K562 (cell line): ENCODE data around the gene FANCD2. TPM values are rescaled to one million over a fixed set of nuclear protein-coding genes. Genes with fewer than 3 reads are reported as not detected.

Experiments used
- BCOR ChIP-seq: fragments of 450-650 bp; IDR thresholded peaks from 2 replicates; pipeline ENCODE4 v1.6.1; 2016
- CREB3 ChIP-seq: fragments of 450-650 bp; conservative IDR thresholded peaks from 2 replicates; pipeline ENCODE4 v1.6.1; 2016; ENCODE audit warnings: missing genetic modification characterization, low read depth, mild to moderate bottlenecking, missing compliant biosample characterization, moderate library complexity
- CREB3L1 ChIP-seq: fragments of 450-650 bp; IDR thresholded peaks from 2 replicates; pipeline ENCODE4 v1.6.1; 2014; ENCODE audit warnings: low read depth, mild to moderate bottlenecking, moderate library complexity, borderline replicate concordance
- FOXK2 ChIP-seq, 2 experiments: fragments of 450-650 bp; IDR thresholded peaks in 1 of 2; conservative IDR thresholded peaks in 1 of 2; 2 replicates each; pipeline ENCODE4 v1.6.1; 2016; ENCODE audit warnings: low read depth in 2 of 2, mild to moderate bottlenecking in 1 of 2
- FOXM1 ChIP-seq, 2 experiments: fragments of 450-650 bp in 1 of 2; sonication (generic) in 1 of 2; formaldehyde crosslinking in 1 of 2; IDR thresholded peaks; 2 replicates each; pipeline versions ENCODE4 v1.6.1 to v1.9.0; 2017 to 2022; ENCODE audit warnings: low read depth in 2 of 2, mild to moderate bottlenecking in 2 of 2, missing genetic modification reagents in 1 of 2, moderate library complexity in 1 of 2
- HMBOX1 ChIP-seq: sonication (generic); IDR thresholded peaks from 2 replicates; pipeline ENCODE4 v1.6.1; 2016
- KAT8 ChIP-seq: fragments of 450-650 bp; IDR thresholded peaks from 2 replicates; pipeline ENCODE4 v1.6.1; 2016; ENCODE audit warnings: low read depth, mild to moderate bottlenecking
- KLF10 ChIP-seq: fragments of 250-450 bp; sonication (Bioruptor Pico); IDR thresholded peaks from 2 replicates; pipeline ENCODE4 v1.6.1; 2021; ENCODE audit warnings: matching md5 sums
- NFATC3 ChIP-seq: fragments of 450-650 bp; IDR thresholded peaks from 2 replicates; pipeline ENCODE4 v1.6.1; 2017; ENCODE audit warnings: mild to moderate bottlenecking
- PCBP2 ChIP-seq: fragments of 200-400 bp; formaldehyde crosslinking; IDR thresholded peaks from 2 replicates; pipeline ENCODE4 v1.6.1; 2018; ENCODE audit warnings: low read length, low read depth, mild to moderate bottlenecking, moderate library complexity; ENCODE audit not compliant: poor library complexity, severe bottlenecking
- SNIP1 ChIP-seq: fragments of 450-650 bp; IDR thresholded peaks from 2 replicates; pipeline ENCODE4 v1.7.1; 2017; ENCODE audit warnings: low read depth, mild to moderate bottlenecking
- polyA plus RNA-seq, 8 experiments: library from polyadenylated mRNA; depleted of rRNA in 4 of 8; stranded (reverse) in 5 of 8; unstranded in 3 of 8; fragments of >200 nt; fragmentation: Nextera tagmentation in 2 of 8; fragmentation: Illumina TruSeq in 1 of 8; extraction: Ambion mirVana in 2 of 8; extraction: Trizol in 1 of 8; gene quantifications; 2 replicates each; pipeline versions ENCODE4 v1.2.1 to v1.2.3, GENCODE V29; 2011 to 2014; ENCODE audit warnings: inconsistent platforms in 1 of 8, missing spikeins in 1 of 8
- total RNA-seq, 7 experiments: library from RNA; depleted of rRNA in 6 of 7; stranded (reverse); fragments of >200 nt in 6 of 7; fragmentation: Illumina TruSeq in 2 of 7; extraction: Trizol in 2 of 7; gene quantifications; 2 replicates each; pipeline versions ENCODE4 v1.2.1 to v1.2.3, GENCODE V29; 2011 to 2021; ENCODE audit warnings: low replicate concordance in 1 of 7
- TF ChIP-seq, protein P1 (sequence below): fragments of 250-450 bp; sonication (Bioruptor Pico); IDR thresholded peaks from 2 replicates; pipeline ENCODE4 v1.4.0; 2020; ENCODE audit warnings: mild to moderate bottlenecking, moderate library complexity
- TF ChIP-seq, protein P2 (sequence below), 2 experiments: fragments of 450-650 bp; conservative IDR thresholded peaks; 2 replicates each; pipeline ENCODE4 v1.6.1; 2017; ENCODE audit warnings: mild to moderate bottlenecking in 2 of 2, moderate library complexity in 2 of 2

The FANCD2 gene
- total and polyA plus RNA-seq, 9 of the 15 experiments (the other 6 are each of a cell fraction or from before 2014, with no cell fraction given), result 59.4 to 137 (median 96.1) TPM

GRCh38 chr3:10142707-10143560 is 116.7 kb downstream of the FANCD2 start (continued):
- no peak for TF ChIP-seq HMBOX1
- TF ChIP-seq NFATC3, result peak; percentile 94
- TF ChIP-seq CREB3 (tag), result no peak
- peak; percentile 75; the same call in 1 of the 2 replicates for TF ChIP-seq CREB3L1
- no peak; the same call in 1 of the 2 replicates for TF ChIP-seq FOXM1 (IDR thresholded peaks at IDR 0.05; ENCODE audit: low read depth)
- no peak for TF ChIP-seq FOXM1 (CRISPR knock-in tag; IDR thresholded peaks at IDR 0.05; ENCODE audit: low read depth)
- TF ChIP-seq, protein P1, sequence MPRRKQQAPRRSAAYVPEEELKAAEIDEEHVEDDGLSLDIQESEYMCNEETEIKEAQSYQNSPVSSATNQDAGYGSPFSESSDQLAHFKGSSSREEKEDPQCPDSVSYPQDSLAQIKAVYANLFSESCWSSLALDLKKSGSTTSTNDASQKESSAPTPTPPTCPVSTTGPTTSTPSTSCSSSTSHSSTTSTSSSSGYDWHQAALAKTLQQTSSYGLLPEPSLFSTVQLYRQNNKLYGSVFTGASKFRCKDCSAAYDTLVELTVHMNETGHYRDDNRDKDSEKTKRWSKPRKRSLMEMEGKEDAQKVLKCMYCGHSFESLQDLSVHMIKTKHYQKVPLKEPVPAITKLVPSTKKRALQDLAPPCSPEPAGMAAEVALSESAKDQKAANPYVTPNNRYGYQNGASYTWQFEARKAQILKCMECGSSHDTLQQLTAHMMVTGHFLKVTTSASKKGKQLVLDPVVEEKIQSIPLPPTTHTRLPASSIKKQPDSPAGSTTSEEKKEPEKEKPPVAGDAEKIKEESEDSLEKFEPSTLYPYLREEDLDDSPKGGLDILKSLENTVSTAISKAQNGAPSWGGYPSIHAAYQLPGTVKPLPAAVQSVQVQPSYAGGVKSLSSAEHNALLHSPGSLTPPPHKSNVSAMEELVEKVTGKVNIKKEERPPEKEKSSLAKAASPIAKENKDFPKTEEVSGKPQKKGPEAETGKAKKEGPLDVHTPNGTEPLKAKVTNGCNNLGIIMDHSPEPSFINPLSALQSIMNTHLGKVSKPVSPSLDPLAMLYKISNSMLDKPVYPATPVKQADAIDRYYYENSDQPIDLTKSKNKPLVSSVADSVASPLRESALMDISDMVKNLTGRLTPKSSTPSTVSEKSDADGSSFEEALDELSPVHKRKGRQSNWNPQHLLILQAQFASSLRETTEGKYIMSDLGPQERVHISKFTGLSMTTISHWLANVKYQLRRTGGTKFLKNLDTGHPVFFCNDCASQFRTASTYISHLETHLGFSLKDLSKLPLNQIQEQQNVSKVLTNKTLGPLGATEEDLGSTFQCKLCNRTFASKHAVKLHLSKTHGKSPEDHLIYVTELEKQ (CRISPR knock-in tag), result no peak
- TF ChIP-seq, protein P2, sequence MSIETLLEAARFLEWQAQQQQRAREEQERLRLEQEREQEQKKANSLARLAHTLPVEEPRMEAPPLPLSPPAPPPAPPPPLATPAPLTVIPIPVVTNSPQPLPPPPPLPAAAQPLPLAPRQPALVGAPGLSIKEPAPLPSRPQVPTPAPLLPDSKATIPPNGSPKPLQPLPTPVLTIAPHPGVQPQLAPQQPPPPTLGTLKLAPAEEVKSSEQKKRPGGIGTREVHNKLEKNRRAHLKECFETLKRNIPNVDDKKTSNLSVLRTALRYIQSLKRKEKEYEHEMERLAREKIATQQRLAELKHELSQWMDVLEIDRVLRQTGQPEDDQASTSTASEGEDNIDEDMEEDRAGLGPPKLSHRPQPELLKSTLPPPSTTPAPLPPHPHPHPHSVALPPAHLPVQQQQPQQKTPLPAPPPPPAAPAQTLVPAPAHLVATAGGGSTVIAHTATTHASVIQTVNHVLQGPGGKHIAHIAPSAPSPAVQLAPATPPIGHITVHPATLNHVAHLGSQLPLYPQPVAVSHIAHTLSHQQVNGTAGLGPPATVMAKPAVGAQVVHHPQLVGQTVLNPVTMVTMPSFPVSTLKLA (conservative IDR thresholded peaks at IDR 0.05), result peak in 1 of 2 experiments; percentile 24; a peak in 2 of 4 replicates
- no peak for TF ChIP-seq KAT8
- no peak for TF ChIP-seq KLF10 (CRISPR knock-in tag)
- no peak for TF ChIP-seq SNIP1
- no peak for TF ChIP-seq FOXK2 (conservative IDR thresholded peaks at IDR 0.05 in 1 of 2, IDR thresholded peaks at IDR 0.05 in 1 of 2; ENCODE audit: low read depth in 2 of 2)
- TF ChIP-seq BCOR, result peak; percentile 87
- no peak for TF ChIP-seq PCBP2
